HG03469 (cell line): ENCODE results near the gene CRABP2.

ENCODE experiments used
- ATAC-seq: cut with Tn5 transposase; IDR thresholded peaks from one replicate; pipeline ENCODE4 v1.9.1; 2021; ENCODE audit warnings: mild to moderate bottlenecking, moderate library complexity, moderate number of reproducible peaks; ENCODE audit not compliant: unreplicated experiment

The CRABP2 gene

GRCh38 chr1:156673387-156674121, 31.8 kb downstream of the CRABP2 start:
- ATAC-seq = no peak

GRCh38 chr1:156671804-156672203, 33.6 kb downstream of the CRABP2 start:
- no peak for ATAC-seq

- ATAC-seq = no peak
Measured at GRCh38 chr1:156670791-156671190, 34.6 kb downstream of the CRABP2 start.

GRCh38 chr1:156670359-156670758, 35.0 kb downstream of the CRABP2 start:
- no peak for ATAC-seq

GRCh38 chr1:156669794-156670193, 35.6 kb downstream of the CRABP2 start:
- no peak for ATAC-seq

GRCh38 chr1:156668801-156669637, 36.4 kb downstream of the CRABP2 start:
- no peak for ATAC-seq

GRCh38 chr1:156667968-156668709, 37.2 kb downstream of the CRABP2 start:
- ATAC-seq = no peak

- no peak for ATAC-seq
Measured at GRCh38 chr1:156667610-156667967, 37.8 kb downstream of the CRABP2 start.

- ATAC-seq = no peak
Measured at GRCh38 chr1:156666862-156667609, 38.3 kb downstream of the CRABP2 start.

GRCh38 chr1:156665539-156665938, 39.8 kb downstream of the CRABP2 start:
- no peak for ATAC-seq

- ATAC-seq = no peak
Measured at GRCh38 chr1:156664767-156665411, 40.5 kb downstream of the CRABP2 start.

GRCh38 chr1:156664046-156664766, 41.2 kb downstream of the CRABP2 start:
- ATAC-seq = no peak

GRCh38 chr1:156663178-156663577, 42.2 kb downstream of the CRABP2 start:
- ATAC-seq = no peak

- ATAC-seq = no peak
Measured at GRCh38 chr1:156662800-156663055, 42.7 kb downstream of the CRABP2 start.

- ATAC-seq = no peak
Measured at GRCh38 chr1:156662005-156662799, 43.2 kb downstream of the CRABP2 start.

GRCh38 chr1:156660752-156661112, 44.7 kb downstream of the CRABP2 start:
- ATAC-seq = no peak

- ATAC-seq = no peak
Measured at GRCh38 chr1:156659988-156660751, 45.2 kb downstream of the CRABP2 start.

GRCh38 chr1:156659661-156659987, 45.8 kb downstream of the CRABP2 start:
- ATAC-seq = no peak
